ENCODE results near the gene ITPKB.

Gene ITPKB

GRCh38 chr1:226586650-226587422, 152.2 kb downstream of the ITPKB start:
- Histone ChIP-seq H2AFZ (ENCODE audit: low read length) (no peak overlapping the region), H3K79me2 (ENCODE audit: low read length) (no peaks in the 10 kb centered on the region), H3K4me2 (ENCODE audit: low read depth, low read length) (no peak overlapping the region), H3K9me2 (replicated peaks; ENCODE audit: insufficient read depth, low read length) (no peaks in the 10 kb centered on the region), H3K4me3 (ENCODE audit: low read length) (no peak overlapping the region), H3K27me3 (replicated peaks; ENCODE audit: insufficient read depth, low read length) (no peaks in the 10 kb centered on the region), H3K9me3 (replicated peaks; ENCODE audit: insufficient read depth, low read length) (no peaks in the 10 kb centered on the region), H3K36me3 (replicated peaks; ENCODE audit: insufficient read depth, low read length) (no peaks in the 10 kb centered on the region), H3K9ac (ENCODE audit: low read length) (no peak overlapping the region), H4K20me1 (ENCODE audit: insufficient read depth, low read length) (no peaks in the 10 kb centered on the region), H3F3A (ENCODE audit: insufficient read depth, low read length) (no peaks in the 10 kb centered on the region), H3K27ac (ENCODE audit: low read length) (no peak overlapping the region), H3K4me1 (ENCODE audit: low read length) (no peaks in the 10 kb centered on the region)
- TF ChIP-seq, protein P1, sequence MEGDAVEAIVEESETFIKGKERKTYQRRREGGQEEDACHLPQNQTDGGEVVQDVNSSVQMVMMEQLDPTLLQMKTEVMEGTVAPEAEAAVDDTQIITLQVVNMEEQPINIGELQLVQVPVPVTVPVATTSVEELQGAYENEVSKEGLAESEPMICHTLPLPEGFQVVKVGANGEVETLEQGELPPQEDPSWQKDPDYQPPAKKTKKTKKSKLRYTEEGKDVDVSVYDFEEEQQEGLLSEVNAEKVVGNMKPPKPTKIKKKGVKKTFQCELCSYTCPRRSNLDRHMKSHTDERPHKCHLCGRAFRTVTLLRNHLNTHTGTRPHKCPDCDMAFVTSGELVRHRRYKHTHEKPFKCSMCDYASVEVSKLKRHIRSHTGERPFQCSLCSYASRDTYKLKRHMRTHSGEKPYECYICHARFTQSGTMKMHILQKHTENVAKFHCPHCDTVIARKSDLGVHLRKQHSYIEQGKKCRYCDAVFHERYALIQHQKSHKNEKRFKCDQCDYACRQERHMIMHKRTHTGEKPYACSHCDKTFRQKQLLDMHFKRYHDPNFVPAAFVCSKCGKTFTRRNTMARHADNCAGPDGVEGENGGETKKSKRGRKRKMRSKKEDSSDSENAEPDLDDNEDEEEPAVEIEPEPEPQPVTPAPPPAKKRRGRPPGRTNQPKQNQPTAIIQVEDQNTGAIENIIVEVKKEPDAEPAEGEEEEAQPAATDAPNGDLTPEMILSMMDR (IDR thresholded peaks at IDR 0.05; ENCODE audit: low read length): no peak
- TF ChIP-seq EZH2 (optimal IDR thresholded peaks at IDR 0.05; ENCODE audit: low read depth, low read length): no peak
- TF ChIP-seq EZH2phosphoT487 (IDR thresholded peaks at IDR 0.05; ENCODE audit: low read length): no peak
- DNase-seq: no peak

DNA sequence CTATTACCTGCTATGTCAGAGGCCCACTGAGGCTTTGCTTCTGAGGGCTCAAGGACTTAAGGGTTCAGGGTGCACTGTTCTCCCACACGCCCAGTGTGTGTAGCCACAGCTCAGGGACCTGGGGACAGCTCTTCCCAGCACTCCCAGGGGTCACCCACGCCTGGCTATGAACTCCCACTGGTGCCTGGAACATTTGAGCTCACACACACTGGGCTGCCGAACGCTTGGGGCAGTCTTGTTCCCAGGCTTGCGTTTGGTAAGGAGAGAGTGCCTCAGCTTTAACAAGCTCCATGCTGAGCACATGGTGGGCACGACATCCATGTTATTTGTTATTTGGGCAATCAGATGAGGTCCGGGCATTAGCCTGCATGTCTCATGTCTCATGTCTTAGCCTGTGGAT, 153.0 kb downstream of the ITPKB start:
- no peak for TF ChIP-seq EZH2 (optimal IDR thresholded peaks at IDR 0.05; ENCODE audit: low read depth, low read length)
- TF ChIP-seq, protein P1 (IDR thresholded peaks at IDR 0.05; ENCODE audit: low read length): no peak
- no peak for TF ChIP-seq EZH2phosphoT487 (IDR thresholded peaks at IDR 0.05; ENCODE audit: low read length)
- no peaks in the 10 kb centered on the region for H3K9me3 ChIP-seq (replicated peaks; ENCODE audit: insufficient read depth, low read length)
- H3K79me2 ChIP-seq (ENCODE audit: low read length): no peaks in the 10 kb centered on the region
- H3K9ac ChIP-seq (ENCODE audit: low read length): no peak overlapping the region
- H3K4me3 ChIP-seq (ENCODE audit: low read length): no peak overlapping the region
- H3K4me2 ChIP-seq (ENCODE audit: low read depth, low read length): no peak overlapping the region
- H3K27ac ChIP-seq (ENCODE audit: low read length): no peak overlapping the region
- no peaks in the 10 kb centered on the region for H3F3A ChIP-seq (ENCODE audit: insufficient read depth, low read length)
- H2AFZ ChIP-seq (ENCODE audit: low read length): no peak overlapping the region
- no peaks in the 10 kb centered on the region for H3K4me1 ChIP-seq (ENCODE audit: low read length)
- H3K9me2 ChIP-seq (replicated peaks; ENCODE audit: insufficient read depth, low read length): no peaks in the 10 kb centered on the region
- H3K36me3 ChIP-seq (replicated peaks; ENCODE audit: insufficient read depth, low read length): no peaks in the 10 kb centered on the region
- no peaks in the 10 kb centered on the region for H3K27me3 ChIP-seq (replicated peaks; ENCODE audit: insufficient read depth, low read length)
- DNase-seq: no peak
- no peaks in the 10 kb centered on the region for H4K20me1 ChIP-seq (ENCODE audit: insufficient read depth, low read length)

DNA sequence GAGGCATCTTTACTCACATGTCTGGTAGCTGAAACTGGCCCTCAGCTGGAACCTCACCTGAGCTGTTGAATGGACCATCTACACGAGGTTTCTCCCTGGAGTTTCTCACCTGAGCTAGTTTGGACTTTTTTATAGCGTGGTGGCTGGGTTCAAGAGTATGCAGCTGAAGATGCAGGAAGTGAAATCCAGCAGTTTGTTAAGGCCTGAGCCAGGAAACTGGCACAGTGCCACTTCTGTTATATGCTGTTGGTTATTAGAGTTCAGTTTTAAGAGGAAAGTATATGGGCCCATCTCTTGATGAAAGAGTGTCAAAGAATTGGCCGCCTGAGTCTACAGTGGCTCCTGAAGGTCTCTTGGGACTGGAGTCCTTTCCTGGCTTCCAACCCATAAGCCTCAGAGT, 154.9 kb downstream of the ITPKB start:
- H3K4me1 ChIP-seq (ENCODE audit: low read length): no peaks in the 10 kb centered on the region
- no peaks in the 10 kb centered on the region for H3K79me2 ChIP-seq (ENCODE audit: low read length)
- H2AFZ ChIP-seq (ENCODE audit: low read length): no peak overlapping the region
- no peaks in the 10 kb centered on the region for H3K36me3 ChIP-seq (replicated peaks; ENCODE audit: insufficient read depth, low read length)
- no peaks in the 10 kb centered on the region for H3K27me3 ChIP-seq (replicated peaks; ENCODE audit: insufficient read depth, low read length)
- DNase-seq: no peak
- TF ChIP-seq, protein P1 (IDR thresholded peaks at IDR 0.05; ENCODE audit: low read length): no peak
- TF ChIP-seq EZH2 (optimal IDR thresholded peaks at IDR 0.05; ENCODE audit: low read depth, low read length): no peak
- TF ChIP-seq EZH2phosphoT487 (IDR thresholded peaks at IDR 0.05; ENCODE audit: low read length): no peak
- no peaks in the 10 kb centered on the region for H3F3A ChIP-seq (ENCODE audit: insufficient read depth, low read length)
- H4K20me1 ChIP-seq (ENCODE audit: insufficient read depth, low read length): no peaks in the 10 kb centered on the region
- H3K9ac ChIP-seq (ENCODE audit: low read length): no peak overlapping the region
- no peaks in the 10 kb centered on the region for H3K9me2 ChIP-seq (replicated peaks; ENCODE audit: insufficient read depth, low read length)
- no peaks in the 10 kb centered on the region for H3K9me3 ChIP-seq (replicated peaks; ENCODE audit: insufficient read depth, low read length)
- no peak overlapping the region for H3K4me2 ChIP-seq (ENCODE audit: low read depth, low read length)
- no peak overlapping the region for H3K27ac ChIP-seq (ENCODE audit: low read length)
- H3K4me3 ChIP-seq (ENCODE audit: low read length): no peak overlapping the region

All from MM.1S (cell line).